GM12864 (cell line): ENCODE data around the gene SLC25A45.
"Not testable (repeated sequence)": the region's sequence is repeated elsewhere in the genome, so short reads cannot be mapped to it uniquely, and the experiment has no call there.

Experiments used
- DNase-seq: peaks from one replicate; pipeline ENCODE4 v3.0.0-alpha.2; 2011; ENCODE audit warnings: low read depth
- H3K4me3 ChIP-seq: 2 replicates; pipeline ENCODE4 v1.5.1; 2011; ENCODE audit warnings: mild to moderate bottlenecking, low read depth, low read length, control low read depth
- TF ChIP-seq, protein P1 (sequence below): IDR thresholded peaks from 2 replicates; pipeline ENCODE4 v1.5.1; 2011; ENCODE audit warnings: low read depth, mild to moderate bottlenecking, moderate library complexity, low read length, control low read depth, inconsistent platforms; ENCODE audit errors: missing control alignments

Gene SLC25A45

DNA sequence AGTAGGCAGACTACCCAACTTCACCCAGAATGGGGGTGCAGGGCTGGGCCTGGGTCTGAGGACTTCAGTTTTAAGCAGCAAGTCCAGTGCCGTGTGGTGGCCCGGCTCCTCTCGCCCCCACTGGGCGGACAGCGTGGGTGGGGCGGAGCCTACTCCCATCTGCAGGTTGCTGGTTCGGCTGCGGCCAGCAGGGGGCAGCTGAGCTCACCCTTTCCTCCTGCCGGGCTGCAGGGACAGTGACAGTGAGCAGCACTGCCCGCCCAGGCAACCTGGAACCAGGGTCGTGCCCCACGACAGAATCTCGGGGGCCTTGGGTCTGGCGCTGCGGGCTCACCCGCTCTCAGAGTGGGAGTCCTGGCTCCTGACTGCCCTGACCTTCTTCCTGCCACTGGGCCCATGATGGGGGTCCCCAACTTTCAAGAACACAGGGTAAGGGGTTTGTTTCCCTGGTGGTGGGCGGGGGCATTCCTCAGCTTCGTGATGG lies 33.9 kb upstream of the SLC25A45 start:
- peak overlapping the region; percentile 97 for H3K4me3 ChIP-seq
- DNase-seq = no peak
- TF ChIP-seq, protein P1, sequence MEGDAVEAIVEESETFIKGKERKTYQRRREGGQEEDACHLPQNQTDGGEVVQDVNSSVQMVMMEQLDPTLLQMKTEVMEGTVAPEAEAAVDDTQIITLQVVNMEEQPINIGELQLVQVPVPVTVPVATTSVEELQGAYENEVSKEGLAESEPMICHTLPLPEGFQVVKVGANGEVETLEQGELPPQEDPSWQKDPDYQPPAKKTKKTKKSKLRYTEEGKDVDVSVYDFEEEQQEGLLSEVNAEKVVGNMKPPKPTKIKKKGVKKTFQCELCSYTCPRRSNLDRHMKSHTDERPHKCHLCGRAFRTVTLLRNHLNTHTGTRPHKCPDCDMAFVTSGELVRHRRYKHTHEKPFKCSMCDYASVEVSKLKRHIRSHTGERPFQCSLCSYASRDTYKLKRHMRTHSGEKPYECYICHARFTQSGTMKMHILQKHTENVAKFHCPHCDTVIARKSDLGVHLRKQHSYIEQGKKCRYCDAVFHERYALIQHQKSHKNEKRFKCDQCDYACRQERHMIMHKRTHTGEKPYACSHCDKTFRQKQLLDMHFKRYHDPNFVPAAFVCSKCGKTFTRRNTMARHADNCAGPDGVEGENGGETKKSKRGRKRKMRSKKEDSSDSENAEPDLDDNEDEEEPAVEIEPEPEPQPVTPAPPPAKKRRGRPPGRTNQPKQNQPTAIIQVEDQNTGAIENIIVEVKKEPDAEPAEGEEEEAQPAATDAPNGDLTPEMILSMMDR = peak; percentile 94

DNA sequence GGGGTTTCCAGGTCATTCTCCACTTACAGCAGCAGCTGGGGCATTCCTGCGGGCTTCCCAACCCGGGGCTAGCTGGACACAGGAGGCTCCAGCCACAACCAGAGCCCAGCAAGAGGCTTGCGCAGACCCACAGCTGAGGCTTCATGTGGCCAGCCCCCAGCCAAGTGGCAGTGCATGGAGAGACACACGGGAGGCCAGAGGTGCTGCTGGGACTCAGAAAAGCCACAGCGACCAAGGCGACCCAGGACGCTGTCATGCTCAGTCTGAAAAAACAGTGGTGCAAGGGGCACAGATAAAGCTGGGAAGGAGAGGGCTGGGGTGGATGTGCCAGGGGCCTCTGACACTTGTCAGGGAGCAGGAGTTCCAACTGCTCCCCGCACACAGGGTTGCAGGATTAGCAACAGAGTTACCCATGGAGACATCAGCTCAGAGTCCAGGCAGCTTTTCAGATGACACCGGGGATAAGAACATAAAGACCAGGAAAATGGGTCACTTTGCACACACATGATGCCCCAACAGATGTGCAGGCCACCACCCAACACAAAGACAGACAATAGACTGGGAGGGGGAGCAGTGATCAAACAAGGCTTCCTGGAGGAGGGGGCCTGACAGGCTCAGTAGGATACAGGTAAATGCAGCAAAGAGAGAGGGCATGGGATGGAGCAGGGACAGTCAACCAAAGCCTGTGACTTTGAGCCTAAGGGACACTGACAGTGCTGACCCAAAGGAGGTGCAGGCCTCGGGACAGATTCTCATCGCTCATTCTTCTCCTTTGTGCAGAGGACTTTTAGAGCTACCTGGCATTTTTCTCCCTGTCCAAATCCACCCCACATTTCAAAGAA lies 33.3 kb upstream of the SLC25A45 start:
- no peak for DNase-seq
- H3K4me3 ChIP-seq = peak overlapping the region; percentile 97; the same call in 1 of the 2 replicates
- TF ChIP-seq, protein P1 = no peak

DNA sequence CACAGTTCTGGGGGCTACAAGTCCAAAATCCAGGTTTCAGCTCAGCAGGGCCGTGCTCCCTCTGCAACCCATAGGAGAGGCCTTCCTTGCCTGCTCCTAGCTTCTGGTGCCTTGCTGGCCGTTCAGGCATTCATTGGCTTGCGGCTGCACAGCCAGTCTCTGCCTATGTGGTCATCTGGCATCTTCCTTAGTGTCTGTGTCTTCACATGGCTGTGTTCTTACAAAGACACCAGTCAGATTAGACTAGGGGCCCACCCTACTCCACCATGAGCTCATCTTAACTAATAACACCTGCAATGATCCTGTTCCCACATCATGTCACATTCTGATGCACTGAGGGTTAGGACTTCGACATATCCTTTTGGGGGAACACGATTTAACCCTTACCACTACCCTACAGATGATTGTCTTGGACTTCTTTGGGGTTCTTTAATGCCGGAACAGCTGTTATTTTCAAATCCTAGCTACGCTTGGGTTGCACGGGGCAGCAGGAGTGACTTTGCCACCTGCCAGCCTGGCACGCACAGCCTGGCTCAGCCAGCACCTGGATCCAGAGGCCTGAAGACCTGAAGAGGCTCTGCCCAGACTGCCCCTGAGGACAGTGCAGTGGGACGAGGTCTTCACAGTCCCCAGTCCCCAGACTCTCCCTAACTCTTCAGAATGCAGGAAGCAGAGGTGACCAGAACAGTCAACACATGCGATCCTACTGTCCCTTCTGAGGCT lies 32.5 kb upstream of the SLC25A45 start:
- no peak overlapping the region for H3K4me3 ChIP-seq
- TF ChIP-seq, protein P1 = no peak
- no peak for DNase-seq

DNA sequence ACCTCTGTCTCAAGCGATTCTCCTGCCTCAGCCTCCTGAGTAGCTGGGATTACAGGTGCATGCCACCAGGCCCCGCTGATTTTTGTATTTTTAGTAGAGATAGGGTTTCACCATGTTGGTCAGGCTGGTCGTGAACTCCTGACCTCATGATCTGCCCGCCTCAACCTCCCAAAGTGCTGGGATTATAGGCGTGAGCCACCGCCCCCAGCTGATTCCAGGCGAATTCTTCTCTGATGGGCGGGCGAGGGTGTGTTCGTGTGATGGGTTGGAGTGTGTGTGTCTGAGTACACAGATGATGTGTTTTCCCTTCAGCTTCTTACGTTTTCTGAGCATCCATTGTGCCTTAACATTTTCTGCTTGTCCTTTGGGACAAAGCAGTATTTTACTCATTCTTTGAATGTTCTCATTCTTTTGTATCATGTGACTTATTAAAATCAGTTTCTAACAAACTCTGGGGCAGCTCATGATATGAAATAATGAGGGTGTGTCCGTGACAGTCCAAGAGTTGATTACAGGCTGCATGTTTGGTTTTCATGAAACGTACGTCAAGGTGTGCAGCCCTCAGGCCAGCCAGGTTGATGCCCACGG lies 30.7 kb upstream of the SLC25A45 start:
- not testable (repeated sequence) for DNase-seq, H3K4me3 ChIP-seq

DNA sequence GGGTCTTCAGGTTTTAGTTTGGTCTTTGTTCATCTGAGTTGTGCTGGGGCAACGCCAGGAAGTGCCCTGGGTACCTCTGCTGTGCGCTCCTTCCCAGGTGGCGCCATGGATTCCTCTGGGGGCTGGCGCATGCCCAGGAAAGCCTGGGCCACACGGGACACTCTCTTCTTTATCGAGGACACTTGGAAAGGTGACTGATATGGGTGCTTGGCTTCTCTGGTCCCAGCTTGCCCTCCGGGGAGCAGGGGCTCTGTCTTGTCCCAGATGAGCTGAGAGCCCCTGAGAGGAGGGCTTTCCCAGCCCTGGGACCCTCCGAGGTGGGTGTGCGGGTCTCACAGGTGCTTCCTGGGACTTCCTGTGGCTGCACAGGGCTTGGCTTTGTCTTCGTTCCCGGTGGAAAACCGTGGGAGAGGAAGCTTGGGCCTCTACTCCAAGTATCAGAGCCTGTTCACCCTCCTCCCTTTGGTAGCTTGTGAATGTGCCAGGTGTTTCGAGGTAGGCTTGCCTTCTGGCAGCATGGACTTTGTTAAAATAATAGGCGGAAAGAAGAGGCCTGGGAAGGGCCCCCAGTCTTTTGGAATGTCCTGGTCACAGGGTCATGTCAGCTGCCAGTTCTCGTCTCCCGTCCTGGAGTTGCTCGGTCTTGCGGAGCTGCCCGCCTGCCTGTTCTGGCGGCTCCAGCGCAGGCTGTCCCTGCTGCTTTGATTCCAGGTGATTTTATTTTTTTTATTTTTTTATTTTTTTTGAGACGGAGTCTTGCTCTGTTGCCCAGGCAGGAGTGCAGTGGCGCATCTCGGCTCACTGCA lies 30.0 kb upstream of the SLC25A45 start:
- no peak for DNase-seq
- TF ChIP-seq, protein P1 = no peak
- no peak overlapping the region for H3K4me3 ChIP-seq

DNA sequence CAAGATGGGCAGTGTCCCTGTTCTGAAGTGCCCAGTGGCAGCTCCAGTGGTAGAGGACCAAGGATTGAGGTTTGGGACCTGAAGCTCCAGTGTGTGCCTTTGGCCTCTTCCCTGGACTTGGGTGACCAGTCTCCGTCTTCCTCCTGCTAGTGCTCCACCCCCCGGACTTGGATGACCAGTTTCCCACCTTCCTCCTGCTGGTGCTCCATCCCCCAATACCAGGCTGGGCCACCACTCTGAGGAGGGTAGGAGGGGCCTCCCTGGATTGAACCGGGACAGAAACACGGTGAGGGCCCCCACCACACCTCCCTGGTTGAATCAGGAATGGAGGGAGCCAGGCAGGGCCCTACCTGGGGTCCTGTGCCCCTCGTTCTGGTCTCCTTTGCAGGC lies 29.2 kb upstream of the SLC25A45 start:
- DNase-seq = no peak
- H3K4me3 ChIP-seq = no peak overlapping the region
- TF ChIP-seq, protein P1 = no peak
